Measurements from ENCODE around the gene SOWAHC.

Gene SOWAHC

DNA sequence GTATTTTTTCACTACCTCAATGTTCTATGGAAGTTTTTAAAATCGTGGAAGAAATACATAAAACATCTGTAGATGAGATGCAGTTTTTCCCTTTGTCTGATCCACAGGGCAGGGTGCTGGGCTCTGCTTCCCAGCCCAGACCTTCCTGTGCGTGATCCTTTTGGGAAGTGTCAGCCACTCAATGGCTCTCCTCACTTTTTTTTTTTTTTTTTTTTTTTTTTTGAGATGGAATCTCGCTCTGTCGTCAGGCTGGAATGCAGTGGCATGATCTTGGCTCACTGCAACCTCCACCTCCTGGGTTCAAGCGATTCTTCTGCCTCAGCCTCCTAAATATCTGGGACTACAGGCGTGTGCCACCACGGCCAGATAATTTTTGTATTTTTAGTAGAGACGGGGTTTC lies 32.8 kb downstream of the SOWAHC start:
- no peak for DNase-seq (ENCODE audit: low read depth in 2 of 2)

DNA sequence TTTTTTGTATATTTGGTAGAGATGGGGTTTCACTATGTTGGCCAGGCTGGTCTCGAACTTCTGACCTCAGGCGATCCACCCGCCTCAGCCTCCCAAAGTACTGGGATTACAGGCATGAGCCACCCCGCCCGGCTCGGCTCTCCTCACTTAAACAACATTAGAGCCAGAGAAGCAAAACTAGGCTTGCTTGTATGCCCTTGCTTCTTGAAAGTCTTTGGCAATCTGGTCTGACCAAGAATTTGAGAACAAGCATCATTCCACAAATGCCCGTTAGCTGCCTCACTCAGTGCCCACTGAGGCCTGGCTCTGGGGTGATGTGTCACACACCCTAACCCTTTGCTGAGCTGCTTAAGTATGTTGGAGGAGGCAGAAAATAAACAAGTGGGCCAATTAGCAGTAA lies 33.5 kb downstream of the SOWAHC start:
- DNase-seq (ENCODE audit: low read depth in 2 of 2): no peak

DNA sequence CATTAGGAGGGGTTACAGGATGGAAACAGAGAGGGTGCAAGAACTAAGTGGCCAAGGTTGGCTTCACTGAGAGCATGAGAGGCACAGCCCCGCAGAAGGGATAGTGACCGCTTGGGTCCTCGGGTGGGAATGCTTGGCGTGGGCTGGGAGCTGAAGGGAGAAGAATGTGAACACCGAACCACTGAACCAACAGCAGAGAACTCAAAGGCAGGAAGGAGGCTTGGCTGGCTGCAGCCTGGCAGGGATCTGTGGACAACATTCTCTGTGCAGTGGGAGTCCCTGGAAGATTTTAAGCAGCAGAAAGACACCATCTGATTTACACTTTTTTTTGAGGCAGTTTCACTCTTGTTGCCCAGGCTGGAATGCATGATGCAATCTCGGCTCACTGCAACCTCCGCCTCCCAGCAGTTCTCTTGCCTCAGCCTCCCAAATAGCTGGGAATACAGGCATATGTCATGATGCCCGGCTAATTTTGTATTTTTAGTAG lies 33.9 kb downstream of the SOWAHC start:
- DNase-seq (ENCODE audit: low read depth in 2 of 2): no peak

DNA sequence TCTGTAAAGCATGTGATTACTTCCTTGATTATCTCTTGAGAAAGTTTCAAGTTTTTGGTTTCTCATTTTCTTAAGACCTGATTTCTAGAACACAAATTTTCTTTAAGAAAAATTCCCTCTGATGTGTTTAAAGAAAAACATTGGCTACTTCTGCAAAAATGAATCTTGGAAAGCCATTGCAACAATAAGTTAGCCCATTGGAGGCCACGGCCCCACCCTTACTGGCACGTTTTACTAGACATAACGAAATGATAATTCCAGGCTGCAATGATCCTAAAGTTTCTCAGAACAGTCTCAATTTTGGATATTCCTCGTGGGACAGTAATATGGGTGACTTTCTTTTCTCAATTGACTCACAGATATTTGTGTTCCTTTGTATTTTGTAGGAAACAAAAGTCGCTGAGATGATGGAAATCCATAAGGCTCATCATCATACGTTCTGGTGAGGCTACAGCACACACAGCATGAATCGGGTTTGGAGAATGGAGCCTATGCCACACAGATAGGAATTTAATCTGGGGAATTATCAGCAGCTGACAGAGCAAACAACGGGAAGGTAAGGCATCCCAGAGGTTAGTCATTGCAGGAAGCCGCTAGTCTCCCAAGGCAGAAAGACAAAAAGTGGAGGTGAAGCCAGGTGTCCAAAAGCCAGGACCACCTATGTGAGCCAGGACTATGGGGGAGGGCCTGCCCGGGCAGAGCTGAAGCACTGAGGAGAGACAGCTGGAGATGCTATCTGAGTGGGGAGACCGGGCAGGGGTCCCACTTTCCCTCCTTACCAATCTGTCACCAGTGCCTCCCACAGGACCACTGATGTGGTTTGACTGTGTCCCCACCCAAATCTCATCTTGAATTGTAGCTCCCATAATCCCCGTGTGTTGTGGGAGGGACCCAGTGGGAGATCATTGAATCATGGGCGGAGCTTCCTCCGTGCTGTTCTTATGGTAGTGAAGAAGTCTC lies 35.9 kb downstream of the SOWAHC start:
- DNase-seq (ENCODE audit: low read depth in 2 of 2): no peak

DNA sequence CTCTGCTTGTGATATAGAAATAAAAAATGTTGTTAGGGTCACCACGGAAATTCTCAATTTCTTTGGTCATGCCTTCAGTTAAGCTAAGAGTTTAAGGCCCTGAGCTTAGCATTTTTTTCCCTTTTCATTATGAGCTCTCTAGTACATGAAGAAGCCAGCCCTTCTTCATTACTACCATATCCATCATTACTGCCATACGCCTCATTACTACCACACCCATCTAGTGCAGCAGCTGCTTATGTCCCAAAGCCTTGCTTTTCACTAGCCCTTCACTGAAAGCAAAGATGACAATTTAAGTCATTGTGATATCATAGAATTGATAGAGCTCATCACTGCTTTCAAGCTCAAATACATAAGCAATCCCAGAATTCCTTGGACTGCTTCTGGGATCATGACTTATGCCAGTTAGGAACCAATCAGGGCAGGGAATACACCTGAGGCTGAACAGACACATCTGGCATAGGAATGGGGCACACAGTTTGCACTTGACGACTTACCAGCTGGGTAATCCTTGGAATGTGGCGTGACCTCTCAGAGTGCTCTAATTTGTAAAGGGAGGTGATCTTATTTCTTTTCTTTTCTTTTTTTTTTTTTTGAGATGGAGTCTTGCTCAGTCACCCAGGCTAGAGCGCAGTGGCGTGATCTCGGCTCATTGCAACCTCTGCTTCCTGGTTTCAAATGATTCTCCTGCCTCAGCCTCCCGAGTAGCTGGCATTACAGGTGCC lies 40.3 kb downstream of the SOWAHC start:
- DNase-seq (ENCODE audit: low read depth in 2 of 2): no peak

DNA sequence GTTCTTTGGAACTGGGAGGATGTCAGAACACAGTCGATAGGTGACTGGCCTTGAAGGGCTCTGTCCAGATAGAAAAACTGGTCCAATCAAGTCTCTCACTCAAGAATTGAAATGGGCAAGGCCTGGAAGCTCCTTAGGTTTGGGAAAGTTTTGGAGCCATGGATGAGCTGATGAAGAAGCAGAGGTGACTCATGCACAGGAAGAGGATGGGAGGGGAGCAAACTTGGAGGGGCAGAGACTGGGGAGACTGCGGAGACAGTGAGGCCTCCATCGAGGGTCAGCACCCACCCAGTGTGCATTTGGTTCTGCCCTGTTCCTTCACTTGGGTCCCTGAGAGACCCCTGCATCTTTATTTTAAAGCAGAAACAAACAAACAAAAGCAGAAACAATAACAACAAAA lies 41.1 kb downstream of the SOWAHC start:
- DNase-seq (ENCODE audit: low read depth in 2 of 2): no peak

- DNase-seq (ENCODE audit: low read depth in 2 of 2): no peak
Measured at GRCh38 chr2:109659396-109660045, 45.4 kb downstream of the SOWAHC start.

DNA sequence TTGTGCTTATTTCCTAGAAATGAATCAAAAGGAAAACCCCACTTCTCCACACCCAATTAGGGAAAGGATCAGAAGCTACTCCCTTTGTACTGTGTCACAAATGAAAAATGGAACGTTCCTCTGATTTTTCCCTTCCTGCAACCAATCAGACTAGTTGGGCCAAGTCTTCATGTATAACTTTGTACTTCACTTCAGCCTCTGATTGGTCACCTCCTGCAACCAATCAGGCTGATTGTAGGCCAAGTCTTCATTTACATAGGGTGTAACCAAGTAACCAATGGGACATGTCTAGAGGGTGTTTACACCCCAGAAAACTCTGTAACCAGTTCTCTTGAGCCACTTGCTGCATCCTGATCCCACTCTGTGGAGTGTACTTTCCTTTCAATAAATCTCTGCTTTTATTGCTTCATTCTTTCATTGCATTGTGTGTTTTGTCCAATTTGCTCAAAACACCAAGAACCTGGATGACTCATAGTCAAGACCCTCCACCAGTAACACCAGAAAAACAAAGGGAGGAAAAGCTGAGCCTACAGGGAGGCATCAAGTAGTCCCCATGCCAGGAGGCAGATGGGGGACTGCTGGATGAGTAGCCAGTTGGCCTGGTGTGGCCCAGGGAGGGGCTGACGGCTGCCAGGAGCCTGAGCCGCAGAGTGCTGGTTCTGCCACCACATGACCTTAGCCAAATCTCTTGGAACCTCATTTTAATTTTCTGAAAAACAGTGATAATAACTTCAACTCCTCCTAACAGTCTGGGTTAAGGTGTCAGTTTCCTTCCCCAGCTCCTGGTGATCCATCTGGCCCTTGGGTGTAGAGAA lies 46.1 kb downstream of the SOWAHC start:
- no peak for DNase-seq (ENCODE audit: low read depth in 2 of 2)

DNA sequence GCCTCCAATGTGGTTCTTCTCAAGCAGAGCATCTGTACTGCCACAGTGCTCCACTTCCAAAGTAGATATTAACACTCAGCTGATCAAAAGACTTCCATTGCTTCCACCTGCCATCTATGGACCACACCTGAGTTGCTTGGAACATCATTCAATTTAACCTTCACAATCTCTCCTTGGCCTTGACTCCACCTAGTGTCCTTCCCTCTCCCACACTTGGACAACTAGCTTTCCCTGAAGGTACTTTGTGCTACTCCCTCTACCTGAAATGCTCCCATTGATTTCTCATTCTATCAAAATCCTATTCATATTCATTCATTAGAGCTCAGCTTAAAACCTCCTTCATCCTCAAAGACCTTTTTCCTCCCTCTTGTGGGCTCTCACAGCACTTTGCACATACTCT lies 48.7 kb downstream of the SOWAHC start:
- no peak for DNase-seq (ENCODE audit: low read depth in 2 of 2)

- DNase-seq (ENCODE audit: low read depth in 2 of 2): no peak
Measured at GRCh38 chr2:109663721-109664120, 49.6 kb downstream of the SOWAHC start.

GRCh38 chr2:109666466-109666865 lies 52.3 kb downstream of the SOWAHC start:
- no peak for DNase-seq (ENCODE audit: low read depth in 2 of 2)

Measured in stimulated activated CD4-positive, alpha-beta T cell treated with anti-CD3 and anti-CD28 coated beads, Interleukin-12 subunit alpha, Interleukin-12 subunit beta, amount 100 ng/mL, for 24 hours (primary cell).